HG03354 (cell line): ENCODE measurements around the gene IPO13.

Source experiments
- ATAC-seq: cut with Tn5 transposase; IDR thresholded peaks from one replicate; pipeline ENCODE4 v1.9.1; 2021; ENCODE audit warnings: mild to moderate bottlenecking; ENCODE audit not compliant: unreplicated experiment, poor library complexity, severe bottlenecking

The IPO13 gene

GRCh38 chr1:43947061-43947873 lies 517 bp downstream of the IPO13 start:
- peak; percentile 5 for ATAC-seq

GRCh38 chr1:43947874-43948437 lies 1.2 kb downstream of the IPO13 start:
- no peak for ATAC-seq

GRCh38 chr1:43949678-43950077 lies 2.9 kb downstream of the IPO13 start:
- ATAC-seq: no peak

GRCh38 chr1:43951021-43951985 lies 4.6 kb downstream of the IPO13 start:
- no peak for ATAC-seq

- no peak for ATAC-seq
Measured at GRCh38 chr1:43952731-43953346, 6.1 kb downstream of the IPO13 start.

GRCh38 chr1:43953361-43953760 lies 6.6 kb downstream of the IPO13 start:
- ATAC-seq: no peak

GRCh38 chr1:43954036-43954435 lies 7.3 kb downstream of the IPO13 start:
- ATAC-seq: no peak

GRCh38 chr1:43956234-43956633 lies 9.5 kb downstream of the IPO13 start:
- ATAC-seq: no peak

GRCh38 chr1:43957407-43958040 lies 10.8 kb downstream of the IPO13 start:
- ATAC-seq: no peak

GRCh38 chr1:43958351-43959255 lies 11.9 kb downstream of the IPO13 start:
- ATAC-seq: no peak

GRCh38 chr1:43960798-43961197 lies 14.0 kb downstream of the IPO13 start:
- no peak for ATAC-seq

GRCh38 chr1:43961692-43962091 lies 14.9 kb downstream of the IPO13 start:
- no peak for ATAC-seq

- no peak for ATAC-seq
Measured at GRCh38 chr1:43962324-43962723, 15.6 kb downstream of the IPO13 start.

- no peak for ATAC-seq
Measured at GRCh38 chr1:43963006-43963405, 16.3 kb downstream of the IPO13 start.

GRCh38 chr1:43963890-43964289 lies 17.1 kb downstream of the IPO13 start:
- no peak for ATAC-seq

GRCh38 chr1:43965316-43965715 lies 18.6 kb downstream of the IPO13 start:
- no peak for ATAC-seq

- ATAC-seq: no peak
Measured at GRCh38 chr1:43968348-43968948, 21.7 kb downstream of the IPO13 start.

- no peak for ATAC-seq
Measured at GRCh38 chr1:43969416-43969745, 22.6 kb downstream of the IPO13 start.
